ENCODE data around the gene DPCD. TPM values are rescaled to one million over a fixed set of nuclear protein-coding genes. Genes with fewer than 3 reads are reported as not detected.

Gene DPCD
- total RNA-seq, 2 experiments from 2014 or later, result 4.1 to 5.2 TPM

DNA sequence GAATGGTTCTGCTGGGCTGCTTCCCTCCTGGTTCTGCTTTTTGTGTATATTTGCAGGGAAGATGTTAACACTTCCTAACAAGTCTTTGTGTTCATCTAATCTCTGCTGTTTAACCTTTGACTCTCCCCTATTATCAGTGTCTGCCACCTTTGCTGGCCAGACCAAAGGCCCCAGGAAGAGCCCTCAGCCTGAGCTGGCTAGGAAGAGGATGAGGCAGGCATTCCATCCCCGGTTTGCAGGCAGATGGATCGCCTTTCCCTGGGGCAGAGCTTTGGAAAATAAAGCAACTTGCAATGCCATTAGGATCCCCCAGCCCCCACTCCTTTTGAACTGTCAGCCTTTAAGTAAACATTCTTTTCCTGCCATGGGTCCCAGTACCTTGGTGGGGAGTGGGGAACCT lies 19.0 kb downstream of the DPCD start:
- no peak overlapping the region for H3K4me3 Mint-ChIP-seq
- ChIA-PET CTCF (interaction anchor here (8.2 kb wide), 1 partner anchor 175 kb away, joined by 140 read pairs; the partner anchor contains the start of gene NPM3), POLR2A (no interaction called here)
- no peak for DNase-seq
- H3K27ac Mint-ChIP-seq, result no peak overlapping the region
- H3K36me3 Mint-ChIP-seq (ENCODE audit: low read depth), result peaks cover 12% of the 10 kb centered on the region
- H3K27me3 Mint-ChIP-seq, result no peaks in the 10 kb centered on the region
- H3K9me3 Mint-ChIP-seq, result no peaks in the 10 kb centered on the region
- peaks cover 9% of the 10 kb centered on the region for H3K4me1 Mint-ChIP-seq

DNA sequence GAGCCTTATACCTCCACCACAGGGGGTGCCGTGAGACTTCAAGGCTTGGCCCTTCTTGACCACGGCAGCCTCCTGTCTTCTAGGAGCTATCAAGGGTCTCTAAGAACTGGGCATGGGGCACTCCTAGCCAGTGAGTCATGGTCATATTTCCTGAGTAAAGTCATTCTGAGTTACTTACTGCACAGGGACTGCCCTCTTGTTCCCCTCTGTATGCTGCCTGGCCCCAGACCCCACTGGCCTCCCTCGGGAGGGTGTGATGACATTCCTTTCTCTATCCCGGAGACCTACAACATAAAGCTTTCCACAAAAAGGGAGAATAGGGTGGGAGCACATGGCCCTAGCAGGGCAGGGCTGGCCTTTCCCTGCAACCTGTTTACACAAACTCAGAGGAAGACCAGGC lies 21.4 kb downstream of the DPCD start:
- CTCF ChIA-PET, result interaction anchor here (2.5 kb wide), 1 partner anchor 172 kb away, joined by 11 read pairs; no protein-coding TSS in a partner anchor
- H3K27ac Mint-ChIP-seq, result no peak overlapping the region
- no peaks in the 10 kb centered on the region for H3K27me3 Mint-ChIP-seq
- DNase-seq, result no peak
- H3K4me3 Mint-ChIP-seq, result no peak overlapping the region
- POLR2A ChIA-PET, result no interaction called here
- no peaks in the 10 kb centered on the region for H3K9me3 Mint-ChIP-seq
- peaks cover 12% of the 10 kb centered on the region for H3K36me3 Mint-ChIP-seq (ENCODE audit: low read depth)
- peaks cover 9% of the 10 kb centered on the region for H3K4me1 Mint-ChIP-seq

DNA sequence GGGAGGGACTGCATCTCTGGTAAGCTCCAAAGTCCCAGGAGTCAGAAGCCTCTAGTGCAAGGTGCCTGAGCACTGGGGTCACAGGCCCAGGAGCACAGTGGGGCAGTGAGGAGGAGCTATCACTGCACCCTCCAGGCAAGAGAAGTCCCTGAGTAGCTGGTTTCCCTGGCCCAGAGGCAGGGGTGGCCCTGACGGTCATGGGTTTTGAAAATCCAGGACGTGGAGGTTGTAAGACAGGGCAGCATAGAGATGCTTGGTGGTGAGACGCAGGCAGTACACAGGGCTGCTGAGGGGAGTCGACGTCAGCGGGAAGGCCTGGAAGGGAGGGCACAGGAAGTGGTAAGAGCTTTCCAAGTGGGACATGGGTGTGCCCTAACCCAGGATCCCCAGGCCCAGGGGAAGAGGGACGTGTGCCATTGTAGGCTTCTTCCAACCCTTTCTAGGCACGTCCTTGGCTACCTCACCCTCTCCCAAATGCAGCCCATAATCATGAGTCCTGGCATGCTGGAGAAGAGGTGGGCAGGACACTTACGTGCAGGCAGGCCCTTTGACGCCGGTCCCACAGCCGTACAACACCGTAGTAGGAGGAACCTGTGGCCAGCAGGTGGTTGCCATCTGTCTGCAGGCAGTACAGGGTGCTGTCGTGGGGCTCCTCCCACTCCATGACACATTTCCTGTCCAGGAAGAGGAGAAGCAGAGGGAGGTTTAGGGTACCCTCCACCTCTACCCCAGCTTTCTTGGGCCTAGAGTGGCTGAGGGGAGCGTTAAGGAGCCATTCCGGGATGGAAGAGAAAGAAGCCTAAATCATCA lies 23.2 kb downstream of the DPCD start:
- H3K27me3 Mint-ChIP-seq, result no peaks in the 10 kb centered on the region
- ChIA-PET CTCF (interaction anchor here (1.0 to 1.8 kb wide), 2 partner anchors 8 to 170 kb away, joined by 4 to 7 read pairs; no protein-coding TSS in a partner anchor), POLR2A (no interaction called here)

DNA sequence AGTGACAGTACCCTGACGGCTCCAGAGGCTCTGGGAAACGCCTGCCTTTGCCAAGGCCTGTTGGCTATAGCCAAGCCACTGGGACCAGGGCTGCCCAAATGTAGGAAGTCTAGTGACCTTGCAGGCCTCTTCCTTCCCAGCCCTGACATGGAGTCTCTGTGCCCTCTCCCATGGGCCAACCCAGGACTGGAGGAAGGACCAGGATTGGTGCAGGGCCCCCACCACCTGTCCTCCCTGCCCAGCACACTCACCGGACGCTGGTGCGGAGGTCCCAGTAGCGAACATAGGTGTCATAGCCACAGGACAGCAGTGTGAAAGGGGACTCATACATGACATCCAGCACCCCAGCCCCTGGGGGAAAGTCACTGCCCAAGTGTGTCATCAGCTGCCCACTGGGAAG lies 24.0 kb downstream of the DPCD start:
- Mint-ChIP-seq H3K4me3 (no peak overlapping the region), H3K27ac (no peak overlapping the region), H3K9me3 (no peaks in the 10 kb centered on the region), H3K4me1 (peaks cover 9% of the 10 kb centered on the region), H3K27me3 (no peaks in the 10 kb centered on the region), H3K36me3 (ENCODE audit: low read depth) (peaks cover 9% of the 10 kb centered on the region)
- POLR2A ChIA-PET, result no interaction called here
- CTCF ChIA-PET, result interaction anchor here (1.8 kb wide), 1 partner anchor 9 kb away, joined by 7 read pairs; no protein-coding TSS in a partner anchor
- no peak for DNase-seq

More for the DNA sequence above, 23.2 kb downstream of the DPCD start:
- H3K4me1 Mint-ChIP-seq, result peaks cover 9% of the 10 kb centered on the region
- peak overlapping the region; percentile 65 for H3K27ac Mint-ChIP-seq
- no peaks in the 10 kb centered on the region for H3K9me3 Mint-ChIP-seq
- peaks cover 12% of the 10 kb centered on the region for H3K36me3 Mint-ChIP-seq (ENCODE audit: low read depth)
- no peak overlapping the region for H3K4me3 Mint-ChIP-seq
- peak; percentile 31 for DNase-seq

DNA sequence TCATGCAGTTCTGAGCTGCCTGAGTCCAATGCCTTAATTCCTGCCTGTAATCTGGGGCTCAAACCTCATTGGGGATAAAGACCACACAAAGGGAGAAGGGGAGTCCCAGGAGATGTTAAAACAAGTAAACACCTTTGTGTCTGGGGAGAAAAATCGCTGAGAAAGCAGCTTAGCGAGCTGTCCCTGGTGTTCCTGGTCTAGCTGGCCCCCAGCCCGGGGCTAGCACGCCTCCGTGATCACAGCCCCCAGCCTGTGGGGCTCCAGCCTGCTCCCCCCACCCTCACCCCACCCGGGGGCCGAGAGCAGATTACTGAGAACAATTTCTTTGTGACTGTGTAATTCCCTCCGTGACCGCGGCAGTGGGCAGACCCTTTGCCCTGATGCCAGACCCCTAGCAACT lies 24.8 kb downstream of the DPCD start:
- DNase-seq, result no peak
- no peak overlapping the region for H3K27ac Mint-ChIP-seq
- H3K36me3 Mint-ChIP-seq (ENCODE audit: low read depth), result peaks cover 9% of the 10 kb centered on the region
- POLR2A ChIA-PET, result no interaction called here
- no peak overlapping the region for H3K4me3 Mint-ChIP-seq
- peaks cover 9% of the 10 kb centered on the region for H3K4me1 Mint-ChIP-seq
- H3K9me3 Mint-ChIP-seq, result no peaks in the 10 kb centered on the region
- no peaks in the 10 kb centered on the region for H3K27me3 Mint-ChIP-seq
- CTCF ChIA-PET, result interaction anchor here (0.6 kb wide), 1 partner anchor 168 kb away, joined by 3 read pairs; no protein-coding TSS in a partner anchor

DNA sequence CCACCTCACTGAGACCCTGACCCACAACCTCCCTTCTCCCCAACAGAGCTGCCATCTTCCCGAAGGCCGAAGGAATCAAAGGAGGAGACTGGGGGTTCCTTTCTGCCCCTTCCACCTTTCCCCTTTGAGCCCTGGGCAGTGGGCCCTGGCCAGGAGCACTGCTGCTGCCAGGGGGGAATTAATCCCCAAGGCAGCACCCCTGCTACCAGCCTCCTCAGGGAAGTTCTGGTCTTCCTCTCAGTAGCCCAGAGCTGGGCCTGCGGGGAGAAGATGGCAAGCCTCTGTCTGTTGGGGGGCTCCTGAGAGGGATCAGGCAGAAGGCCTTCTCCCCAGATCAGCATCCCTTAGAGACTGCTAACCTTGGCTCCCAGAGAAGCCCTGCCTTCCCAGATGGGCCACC lies 25.5 kb downstream of the DPCD start:
- ChIA-PET CTCF (no interaction called here), POLR2A (no interaction called here)
- no peak overlapping the region for H3K27ac Mint-ChIP-seq
- H3K36me3 Mint-ChIP-seq (ENCODE audit: low read depth), result peaks cover 14% of the 10 kb centered on the region
- H3K4me3 Mint-ChIP-seq, result no peak overlapping the region
- H3K27me3 Mint-ChIP-seq, result no peaks in the 10 kb centered on the region
- H3K9me3 Mint-ChIP-seq, result no peaks in the 10 kb centered on the region
- H3K4me1 Mint-ChIP-seq, result peaks cover 9% of the 10 kb centered on the region
- no peak for DNase-seq

DNA sequence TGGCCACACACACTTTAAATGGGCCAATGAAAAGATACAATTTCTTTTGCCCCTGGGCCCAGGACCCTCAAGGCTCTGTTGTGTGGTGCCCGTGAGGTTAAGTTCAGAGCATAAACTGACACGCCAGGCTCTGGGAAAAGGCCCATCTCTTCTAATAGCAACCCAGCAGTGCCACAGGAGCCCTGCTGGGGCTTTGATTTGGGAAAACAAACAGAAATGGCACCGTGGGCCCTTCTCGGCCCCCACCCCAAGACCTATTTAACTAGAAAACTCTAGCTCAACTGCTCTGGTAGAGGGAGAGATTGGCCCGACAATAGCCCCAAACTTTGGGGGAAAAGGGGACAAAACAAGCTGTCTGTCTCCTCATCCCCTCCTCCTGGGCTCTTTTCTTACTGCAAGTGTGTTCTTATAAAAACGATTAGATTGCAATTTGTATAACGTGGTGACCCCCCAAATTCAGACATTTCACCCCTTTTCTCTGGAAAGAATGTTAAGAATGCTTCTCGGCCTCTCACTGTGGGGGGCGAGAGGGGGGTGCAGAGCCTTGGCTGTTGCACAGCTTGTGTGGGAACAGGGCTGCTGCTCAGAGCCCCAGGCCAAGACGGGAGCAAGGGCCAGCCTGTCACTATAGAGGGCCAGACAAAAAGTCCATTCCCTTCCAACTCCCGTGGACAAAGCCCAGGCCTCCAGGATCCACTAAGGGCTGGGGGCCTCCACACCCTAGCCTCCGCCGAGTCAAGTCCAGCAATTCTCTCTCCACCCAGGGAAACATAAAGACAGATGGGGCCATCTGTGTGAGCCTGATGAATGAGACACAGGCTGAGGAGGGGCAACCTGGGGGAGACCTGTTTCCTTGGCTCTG lies 26.8 kb downstream of the DPCD start:
- no peak for DNase-seq
- H3K27me3 Mint-ChIP-seq, result no peaks in the 10 kb centered on the region
- H3K36me3 Mint-ChIP-seq (ENCODE audit: low read depth), result peaks cover 14% of the 10 kb centered on the region
- no peaks in the 10 kb centered on the region for H3K9me3 Mint-ChIP-seq
- peaks cover 9% of the 10 kb centered on the region for H3K4me1 Mint-ChIP-seq
- ChIA-PET CTCF (interaction anchor here (1.3 kb wide), 1 partner anchor 12 kb away, joined by 4 read pairs; no protein-coding TSS in a partner anchor), POLR2A (no interaction called here)
- H3K4me3 Mint-ChIP-seq, result no peak overlapping the region
- no peak overlapping the region for H3K27ac Mint-ChIP-seq

DNA sequence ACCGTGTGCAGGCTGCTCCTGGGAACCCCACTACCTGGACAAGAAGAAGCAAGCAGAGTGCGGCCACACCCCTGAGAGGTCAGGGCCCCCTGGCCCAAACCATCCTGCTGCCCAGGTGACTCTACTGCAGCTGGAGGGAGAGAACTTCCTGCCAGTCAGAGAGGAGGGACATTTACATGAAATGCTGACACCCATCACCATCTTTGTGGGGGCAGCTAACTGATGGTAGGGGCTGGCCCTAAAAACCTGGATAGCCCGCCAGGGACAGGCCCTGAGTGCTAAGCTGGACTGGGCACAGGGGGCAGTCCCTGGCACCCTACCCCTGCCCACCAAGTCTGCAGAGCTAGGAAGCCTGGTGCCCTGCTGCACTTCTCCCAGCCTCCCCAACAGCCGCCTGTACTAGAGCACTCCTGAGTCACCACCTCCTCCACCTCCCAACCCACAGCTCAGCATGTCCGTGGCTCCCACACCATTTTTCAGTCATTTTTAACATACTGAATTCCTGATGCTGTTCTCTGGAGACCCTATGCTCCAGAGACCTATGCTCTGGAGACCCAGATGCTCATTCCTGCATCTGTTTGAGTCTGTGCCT lies 27.5 kb downstream of the DPCD start:
- ChIA-PET POLR2A (no interaction called here), CTCF (interaction anchor here (1.3 kb wide), 1 partner anchor 13 kb away, joined by 4 read pairs; no protein-coding TSS in a partner anchor)
- H3K4me3 Mint-ChIP-seq, result no peak overlapping the region
- no peak overlapping the region for H3K27ac Mint-ChIP-seq
- peaks cover 9% of the 10 kb centered on the region for H3K36me3 Mint-ChIP-seq (ENCODE audit: low read depth)
- H3K9me3 Mint-ChIP-seq, result no peaks in the 10 kb centered on the region
- no peaks in the 10 kb centered on the region for H3K27me3 Mint-ChIP-seq
- peaks cover 9% of the 10 kb centered on the region for H3K4me1 Mint-ChIP-seq
- DNase-seq, result no peak

DNA sequence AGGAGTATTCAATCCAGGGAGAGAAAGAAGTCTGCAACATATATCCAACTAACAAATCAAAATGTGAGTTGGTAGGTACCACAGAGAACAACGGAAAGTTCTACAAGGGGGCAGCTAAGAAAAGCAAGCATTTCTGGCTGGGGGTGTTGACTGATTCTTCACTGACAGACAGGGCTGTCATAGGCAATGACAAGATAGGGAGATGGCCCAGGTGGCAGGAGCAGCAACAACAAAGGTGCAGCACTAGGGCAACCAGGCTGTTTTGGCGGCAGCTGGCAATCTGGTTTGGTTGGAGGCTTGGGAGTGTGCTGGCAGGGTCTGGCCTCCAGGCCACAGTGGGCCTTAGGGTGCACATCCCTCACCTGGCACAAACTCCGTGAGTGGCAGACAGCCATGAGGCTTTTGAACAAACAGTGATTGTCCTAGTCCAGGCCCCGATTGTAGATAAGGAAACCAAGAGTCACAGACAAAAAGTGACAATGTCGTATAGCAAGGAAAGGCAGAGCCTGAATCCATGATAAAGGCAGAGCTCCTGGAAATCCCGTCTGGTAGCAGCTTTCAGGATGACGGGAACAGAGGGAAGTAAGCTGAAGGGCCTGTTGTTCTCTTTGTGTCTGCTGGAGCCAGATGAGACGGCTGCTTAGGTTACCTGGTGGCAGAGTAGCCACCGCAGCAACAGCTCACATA lies 28.4 kb downstream of the DPCD start:
- no peak for DNase-seq
- CTCF ChIA-PET, result interaction anchor here (1.1 to 2.8 kb wide), 3 partner anchors 12 to 15 kb away, joined by 3 to 8 read pairs (median 4); no protein-coding TSS in a partner anchor
- peaks cover 3% of the 10 kb centered on the region for H3K4me1 Mint-ChIP-seq
- no peaks in the 10 kb centered on the region for H3K9me3 Mint-ChIP-seq
- POLR2A ChIA-PET, result no interaction called here
- H3K27ac Mint-ChIP-seq, result no peak overlapping the region
- no peaks in the 10 kb centered on the region for H3K27me3 Mint-ChIP-seq
- H3K36me3 Mint-ChIP-seq (ENCODE audit: low read depth), result peaks cover 8% of the 10 kb centered on the region
- H3K4me3 Mint-ChIP-seq, result no peak overlapping the region

DNA sequence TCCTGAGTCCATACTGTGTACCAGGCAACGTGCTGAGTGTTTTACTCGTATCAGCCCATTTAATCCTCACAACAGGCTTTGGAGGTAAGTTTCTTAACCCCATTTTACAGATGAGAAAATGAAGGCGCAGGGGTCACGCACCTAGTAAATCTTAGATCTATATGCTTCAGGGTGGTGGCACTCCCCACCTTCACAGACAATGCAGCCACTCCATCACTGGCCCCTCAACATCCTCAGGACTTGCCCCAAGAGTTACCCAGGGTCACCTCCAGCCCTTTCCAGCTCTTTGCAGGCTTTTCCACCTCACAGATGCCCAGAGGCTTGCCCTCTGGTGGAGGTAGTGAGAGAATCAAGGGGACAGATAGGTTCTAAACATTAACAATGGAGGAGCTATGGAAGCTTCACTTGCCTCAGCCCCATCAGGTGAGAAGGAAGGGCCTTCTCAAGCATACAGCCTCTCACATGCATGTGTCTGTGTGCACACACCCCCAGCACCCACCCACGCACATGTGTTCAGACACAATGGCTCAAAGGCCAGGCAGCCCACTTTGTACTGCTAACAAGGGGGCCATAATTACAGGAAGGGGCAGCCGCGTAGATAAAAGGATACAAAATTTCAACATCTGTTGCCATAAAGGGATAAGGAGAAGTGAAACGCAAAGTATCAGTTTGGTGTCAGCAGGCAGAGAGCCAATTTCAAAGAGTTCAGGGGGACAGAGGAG lies 29.1 kb downstream of the DPCD start:
- no peak overlapping the region for H3K27ac Mint-ChIP-seq
- no peak for DNase-seq
- H3K4me3 Mint-ChIP-seq, result no peak overlapping the region
- no peaks in the 10 kb centered on the region for H3K9me3 Mint-ChIP-seq
- peaks cover 10% of the 10 kb centered on the region for H3K36me3 Mint-ChIP-seq (ENCODE audit: low read depth)
- ChIA-PET POLR2A (no interaction called here), CTCF (interaction anchor here (1.1 to 2.8 kb wide), 2 partner anchors 13 to 15 kb away, joined by 3 to 8 read pairs; no protein-coding TSS in a partner anchor)
- no peaks in the 10 kb centered on the region for H3K27me3 Mint-ChIP-seq
- no peaks in the 10 kb centered on the region for H3K4me1 Mint-ChIP-seq

DNA sequence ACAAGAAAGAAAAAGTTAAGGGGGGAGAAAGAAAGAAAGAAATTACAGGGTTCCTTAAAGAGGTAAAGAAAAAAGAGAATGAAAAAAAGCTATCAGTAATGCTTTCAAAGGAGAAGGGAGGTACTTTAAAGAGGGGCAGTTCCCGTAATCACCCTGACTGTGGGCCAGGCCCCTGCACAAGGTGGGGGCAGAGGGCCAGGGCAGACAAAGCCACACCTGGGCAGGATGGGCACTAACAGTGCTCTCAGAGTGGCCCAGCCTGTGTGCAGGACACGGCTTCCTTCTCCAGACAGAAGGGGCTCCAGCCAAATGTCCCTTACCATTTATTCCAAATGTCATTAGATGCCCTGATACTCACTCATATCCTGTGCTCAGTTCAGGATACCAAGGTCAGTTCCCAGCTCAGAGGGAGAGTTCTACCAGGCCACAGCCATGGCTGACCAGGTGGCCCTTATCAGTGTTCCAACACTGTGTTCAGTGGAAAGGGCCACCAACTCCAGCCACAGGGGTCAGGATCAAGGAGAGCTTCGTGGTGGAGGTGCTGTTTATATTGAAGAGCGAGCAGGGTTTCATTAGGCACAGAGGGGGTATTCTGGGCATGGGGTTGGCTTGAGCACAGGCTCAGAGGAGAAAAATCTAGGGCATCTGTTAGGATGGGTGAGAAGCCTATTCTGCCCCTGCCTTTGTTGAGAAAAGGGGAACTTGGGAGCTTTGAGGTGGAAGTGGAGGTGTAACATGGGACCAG lies 29.9 kb downstream of the DPCD start:
- Mint-ChIP-seq H3K9me3 (no peaks in the 10 kb centered on the region), H3K4me1 (no peaks in the 10 kb centered on the region), H3K27me3 (no peaks in the 10 kb centered on the region), H3K4me3 (no peak overlapping the region), H3K36me3 (ENCODE audit: low read depth) (peaks cover 10% of the 10 kb centered on the region), H3K27ac (no peak overlapping the region)
- no peak for DNase-seq
- ChIA-PET POLR2A (no interaction called here), CTCF (interaction anchor here (1.1 to 2.8 kb wide), 2 partner anchors 13 to 16 kb away, joined by 3 to 8 read pairs; no protein-coding TSS in a partner anchor)
